ENCODE data around the gene NFATC1.

The NFATC1 gene

GRCh38 chr18:79508565-79509535 is 113.1 kb downstream of the NFATC1 start:
- no peak for DNase-seq (ENCODE audit: low read depth)
- H3K4me3 ChIP-seq (ENCODE audit: low read depth, low read length): no peak overlapping the region
- in situ Hi-C loops (cut with HindIII; ENCODE audit: low sequenced_read_pairs): no loop called here
- no peak for TF ChIP-seq CTCF (IDR thresholded peaks at IDR 0.05; ENCODE audit: low read depth, low read length, missing control alignments)

- DNase-seq (ENCODE audit: low read depth): no peak
- no peak overlapping the region for H3K4me3 ChIP-seq (ENCODE audit: low read depth, low read length)
- in situ Hi-C loops (cut with HindIII; ENCODE audit: low sequenced_read_pairs): no loop called here
- no peak for TF ChIP-seq CTCF (IDR thresholded peaks at IDR 0.05; ENCODE audit: low read depth, low read length, missing control alignments)
Observed at GRCh38 chr18:79509536-79509930, 113.8 kb downstream of the NFATC1 start.

- no peak for DNase-seq (ENCODE audit: low read depth)
- no peak for TF ChIP-seq CTCF (IDR thresholded peaks at IDR 0.05; ENCODE audit: low read depth, low read length, missing control alignments)
- in situ Hi-C loops (cut with HindIII; ENCODE audit: low sequenced_read_pairs): no loop called here
Observed at GRCh38 chr18:79510046-79510685, 114.4 kb downstream of the NFATC1 start.

GRCh38 chr18:79510731-79511241 is 115.1 kb downstream of the NFATC1 start:
- no peak for TF ChIP-seq CTCF (IDR thresholded peaks at IDR 0.05; ENCODE audit: low read depth, low read length, missing control alignments)
- in situ Hi-C loops (cut with HindIII; ENCODE audit: low sequenced_read_pairs): no loop called here
- no peak for DNase-seq (ENCODE audit: low read depth)
- no peak overlapping the region for H3K4me3 ChIP-seq (ENCODE audit: low read depth, low read length)

More at GRCh38 chr18:79510046-79510685, 114.4 kb downstream of the NFATC1 start:
- no peak overlapping the region for H3K4me3 ChIP-seq (ENCODE audit: low read depth, low read length)

- in situ Hi-C loops (cut with HindIII; ENCODE audit: low sequenced_read_pairs): no loop called here
- no peak for DNase-seq (ENCODE audit: low read depth)
- no peak for TF ChIP-seq CTCF (IDR thresholded peaks at IDR 0.05; ENCODE audit: low read depth, low read length, missing control alignments)
- no peak overlapping the region for H3K4me3 ChIP-seq (ENCODE audit: low read depth, low read length)
Observed at GRCh38 chr18:79511271-79511670, 115.5 kb downstream of the NFATC1 start.

- no peak overlapping the region for H3K4me3 ChIP-seq (ENCODE audit: low read depth, low read length)
- TF ChIP-seq CTCF (IDR thresholded peaks at IDR 0.05; ENCODE audit: low read depth, low read length, missing control alignments): no peak
- in situ Hi-C loops (cut with HindIII; ENCODE audit: low sequenced_read_pairs): no loop called here
- DNase-seq (ENCODE audit: low read depth): no peak
Observed at GRCh38 chr18:79511671-79512301, 116.1 kb downstream of the NFATC1 start.

Measured in astrocyte of the cerebellum (primary cell).